ENCODE results near the gene CCDC178.
A peak's percentile ranks its signal among the peaks of the same experiment; 100 is the strongest.
"Not testable (repeated sequence)": the region's sequence is repeated elsewhere in the genome, so short reads cannot be mapped to it uniquely, and the experiment has no call there.

Gene CCDC178

GRCh38 chr18:32968248-32968647 lies 472.3 kb downstream of the CCDC178 start:
- DNase-seq, result no peak

DNA sequence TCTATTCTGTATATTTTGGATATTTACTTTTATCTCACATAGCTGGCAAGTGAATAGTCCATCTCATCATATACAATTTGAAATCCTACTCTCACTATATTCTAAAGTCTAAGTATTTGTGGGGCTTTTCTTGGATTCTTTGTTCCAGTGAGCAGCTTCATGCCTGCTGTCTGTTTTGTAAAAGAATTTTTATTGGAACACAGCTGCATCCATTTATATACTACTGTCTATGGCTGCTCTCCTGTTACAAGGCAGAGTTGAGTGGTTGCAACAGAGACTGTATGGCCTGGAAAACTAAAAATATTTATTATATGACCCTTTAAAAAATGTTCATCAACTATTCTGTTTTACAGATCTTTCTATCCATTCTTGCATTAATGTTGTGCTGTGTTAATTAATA lies 474.4 kb downstream of the CCDC178 start:
- DNase-seq, result no peak

DNA sequence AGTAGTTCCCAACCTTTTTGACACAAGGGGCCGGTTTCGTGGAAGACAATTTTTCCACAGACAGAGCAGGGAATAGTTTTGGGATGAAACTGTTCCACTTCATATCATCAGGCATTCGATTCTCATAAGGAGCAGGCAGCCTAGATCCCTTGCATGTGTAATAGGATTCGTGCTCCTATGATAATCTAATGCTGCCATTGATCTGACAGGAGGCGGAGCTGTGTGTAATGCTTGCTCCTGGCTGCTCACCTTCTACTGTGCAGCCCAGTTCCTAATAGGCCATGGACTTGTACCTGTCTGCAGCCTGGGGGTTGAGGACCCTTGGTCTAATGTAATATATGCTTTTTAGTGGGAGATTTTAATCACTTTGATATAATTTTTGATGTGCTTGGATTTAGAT lies 479.0 kb downstream of the CCDC178 start:
- no peak for DNase-seq

- no peak for DNase-seq
These were observed 481.8 kb downstream of the CCDC178 start for GRCh38 chr18:32958746-32959145.

DNA sequence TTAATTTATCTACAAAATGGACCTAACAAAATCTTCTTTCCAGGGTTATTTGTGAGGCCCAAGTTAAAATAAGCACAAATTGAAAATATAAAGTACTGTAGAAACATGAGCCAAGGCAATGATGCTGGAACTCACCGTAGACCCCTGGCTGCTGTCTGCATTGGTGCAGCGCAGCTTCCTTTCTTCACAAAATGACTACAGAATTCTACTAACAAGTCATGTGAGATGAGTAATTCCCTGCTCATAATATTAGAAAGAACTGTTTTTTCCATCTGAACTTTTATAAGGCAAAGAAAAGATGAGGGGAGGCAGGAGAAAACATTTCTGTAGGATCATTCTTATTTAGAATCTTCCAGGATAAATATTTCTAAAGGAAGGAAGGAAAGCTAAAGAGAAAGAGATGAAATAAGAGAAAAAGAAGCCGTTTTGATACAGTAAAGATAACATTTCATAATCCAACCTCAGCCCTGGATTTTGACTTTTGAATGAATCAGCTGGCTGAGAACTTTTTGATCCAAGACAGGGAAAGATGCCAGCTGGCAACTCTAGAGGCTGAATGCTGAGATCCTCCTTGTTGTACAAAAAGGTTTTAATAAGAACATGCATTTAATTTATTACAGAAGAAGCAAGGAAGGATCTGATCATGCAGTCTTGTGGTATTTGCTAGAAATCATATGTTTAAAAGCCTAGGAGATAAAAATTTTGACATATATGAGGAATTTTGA lies 483.8 kb downstream of the CCDC178 start:
- DNase-seq, result no peak

DNA sequence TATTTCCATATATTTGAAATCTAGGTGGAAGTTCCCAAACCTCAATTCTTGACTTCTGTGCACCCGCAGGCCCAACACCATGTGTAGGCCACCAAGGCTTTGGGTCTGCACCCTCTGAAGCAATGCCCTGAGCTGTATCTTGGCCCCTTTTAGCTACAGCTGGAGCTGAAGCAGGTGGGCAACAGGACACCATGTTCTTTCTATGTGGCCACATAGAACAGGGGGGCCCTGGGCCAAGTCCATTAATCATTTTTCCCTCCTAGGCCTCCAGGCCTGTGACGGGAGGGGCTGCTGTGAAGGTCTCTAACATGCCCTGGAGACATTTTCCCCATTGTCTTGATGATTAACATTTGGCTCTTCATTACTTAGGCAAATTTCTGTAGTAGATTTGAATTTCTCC lies 488.2 kb downstream of the CCDC178 start:
- not testable (repeated sequence) for DNase-seq

- no peak for DNase-seq
These were observed 502.9 kb downstream of the CCDC178 start for GRCh38 chr18:32937597-32937996.

- DNase-seq, result no peak
These were observed 503.5 kb downstream of the CCDC178 start for GRCh38 chr18:32937066-32937465.

DNA sequence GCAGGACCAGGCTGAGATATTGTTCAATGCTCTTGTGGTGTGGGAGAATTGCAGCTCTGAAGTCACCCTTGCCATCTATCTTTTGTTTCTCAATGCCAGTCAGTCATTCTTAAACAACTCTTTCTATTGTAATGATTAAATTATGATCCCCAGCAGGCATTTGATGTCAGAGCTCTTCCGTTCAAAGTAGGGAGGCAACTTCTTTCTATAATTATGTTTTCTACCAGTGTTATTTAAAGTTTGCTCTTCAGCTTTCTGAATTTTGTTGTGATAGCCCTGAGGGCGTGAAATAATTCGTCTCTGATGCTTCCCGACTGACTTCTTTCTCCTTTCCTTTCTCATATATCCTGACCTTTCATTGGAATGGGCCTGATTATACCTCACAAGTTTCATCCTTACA lies 506.3 kb downstream of the CCDC178 start:
- no peak for DNase-seq

DNA sequence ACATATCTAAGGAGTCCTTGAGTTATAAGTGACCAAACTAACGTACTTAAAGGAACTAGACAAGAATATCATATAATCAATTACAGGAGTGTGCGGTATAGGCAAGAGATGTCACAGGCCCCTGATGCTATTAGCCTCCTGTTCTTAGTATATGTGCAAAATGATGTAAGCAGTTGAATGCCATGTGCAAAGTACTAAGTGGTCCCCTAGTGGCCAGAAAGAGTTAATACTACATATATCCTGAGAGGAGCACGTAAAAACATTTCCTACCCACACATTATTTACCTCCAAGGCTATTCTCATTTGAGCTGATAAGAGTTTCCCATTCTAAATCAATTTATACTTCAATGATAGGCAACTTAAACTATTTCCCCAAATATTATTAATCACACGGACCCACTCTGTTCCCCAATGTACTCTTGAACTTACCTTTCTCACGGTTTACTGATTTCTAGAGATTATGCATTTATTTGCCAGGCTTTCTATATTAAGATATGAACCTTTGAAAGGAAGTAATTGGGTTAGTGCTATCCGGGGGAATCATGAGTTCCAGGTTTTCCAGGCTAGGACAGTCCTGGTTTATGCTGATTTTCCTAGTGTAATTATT lies 509.7 kb downstream of the CCDC178 start:
- no peak for DNase-seq

- DNase-seq, result no peak
These were observed 511.3 kb downstream of the CCDC178 start for GRCh38 chr18:32929213-32929612.

DNA sequence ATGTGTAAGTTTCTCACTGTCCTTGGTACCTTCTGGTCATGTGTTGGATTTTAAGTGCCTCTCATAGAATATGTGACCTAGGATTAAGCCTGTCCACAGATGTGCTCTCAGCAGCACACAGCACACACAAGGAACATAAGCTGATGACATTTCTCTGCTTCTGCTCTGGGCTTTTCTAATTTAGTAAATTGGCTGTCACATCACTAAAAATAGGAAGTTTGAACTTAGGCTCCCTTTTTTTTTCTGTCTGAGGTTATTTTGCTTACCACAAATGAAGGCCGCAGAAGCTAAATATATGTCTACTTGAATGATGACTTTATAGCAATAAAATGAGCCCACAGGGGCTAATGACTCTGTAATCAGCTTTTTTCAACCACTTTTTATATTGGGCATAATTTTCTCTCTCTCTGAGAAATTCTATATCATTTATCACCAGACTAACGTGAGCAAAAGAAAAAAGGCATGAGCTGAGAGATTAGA lies 517.5 kb downstream of the CCDC178 start:
- DNase-seq, result peak; percentile 5

- no peak for DNase-seq
These were observed 519.4 kb downstream of the CCDC178 start for GRCh38 chr18:32920796-32921787.

DNA sequence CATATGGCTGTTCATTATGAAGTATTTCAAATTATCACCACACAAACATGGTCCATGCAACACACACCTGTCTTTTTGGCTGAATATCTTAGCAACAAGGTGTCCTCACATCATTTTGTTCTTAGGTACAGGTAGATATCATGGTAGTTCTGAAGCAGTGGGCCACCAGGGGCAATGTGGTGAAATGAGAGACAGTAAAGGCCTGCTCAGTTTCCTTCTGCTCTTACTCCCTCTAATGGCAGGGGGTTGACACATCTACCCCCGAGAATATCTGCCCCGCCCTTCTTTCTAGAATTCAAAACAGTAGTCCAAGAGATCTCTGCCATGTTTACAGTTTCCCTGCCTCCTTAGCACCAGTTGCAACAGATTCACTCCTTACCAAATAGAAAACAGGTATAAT lies 520.7 kb downstream of the CCDC178 start:
- DNase-seq, result peak; percentile 10

DNA sequence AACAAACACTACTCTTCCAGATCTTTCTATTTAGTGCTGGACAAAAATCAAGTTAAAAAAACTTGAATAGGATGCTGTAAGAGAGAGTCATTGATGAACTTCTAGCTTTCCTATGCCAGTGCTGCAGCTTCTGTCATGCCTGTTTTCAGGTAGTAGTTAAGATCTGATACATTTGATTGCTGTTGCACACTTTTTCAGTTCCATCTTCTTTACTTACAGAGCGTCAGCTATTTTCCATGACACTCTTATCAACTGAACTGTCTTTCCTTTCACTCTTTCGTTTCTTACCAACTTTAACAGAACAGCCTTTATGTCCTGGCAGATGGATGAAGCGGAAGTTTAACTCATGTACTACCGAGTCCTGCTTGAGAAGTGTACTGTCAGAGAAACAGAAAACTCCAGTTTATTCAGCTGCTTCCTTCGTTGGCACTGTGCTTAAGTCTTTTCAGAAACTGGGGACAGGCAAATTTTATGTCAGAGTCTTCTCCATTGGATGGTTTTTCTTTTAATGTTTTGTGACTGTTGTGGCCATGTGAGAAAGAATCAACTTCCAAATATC lies 521.8 kb downstream of the CCDC178 start:
- DNase-seq, result no peak

GRCh38 chr18:32915516-32915915 lies 525.0 kb downstream of the CCDC178 start:
- no peak for DNase-seq

DNA sequence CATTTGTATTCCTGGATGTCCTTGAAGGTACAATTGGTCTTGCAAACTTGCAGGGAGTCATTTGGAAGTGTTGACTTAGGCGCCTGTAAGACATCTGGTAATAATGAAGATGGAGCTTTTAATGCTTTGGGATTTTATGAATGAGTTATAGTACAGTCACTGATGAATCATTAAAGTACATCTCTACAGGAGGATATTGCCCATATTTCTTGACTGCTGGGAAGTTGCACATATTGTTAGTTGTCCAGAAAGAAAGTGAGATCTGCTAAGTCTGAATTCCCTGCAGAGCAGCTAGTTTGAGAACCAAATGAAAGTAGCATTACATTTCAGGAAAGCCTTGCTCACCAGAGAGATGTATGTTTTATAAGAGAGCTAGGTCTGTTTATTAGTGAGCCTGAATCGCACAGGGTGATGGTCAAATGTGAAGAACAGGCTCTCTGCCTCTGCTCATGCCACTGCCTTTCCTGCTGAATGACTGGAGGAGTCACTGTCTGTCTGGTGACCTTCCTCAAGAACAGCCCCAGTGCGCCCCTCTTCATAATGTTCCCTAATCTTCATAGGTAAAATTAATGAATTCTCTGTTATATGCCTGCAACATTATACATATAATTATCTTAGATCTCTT lies 528.7 kb downstream of the CCDC178 start:
- no peak for DNase-seq

DNA sequence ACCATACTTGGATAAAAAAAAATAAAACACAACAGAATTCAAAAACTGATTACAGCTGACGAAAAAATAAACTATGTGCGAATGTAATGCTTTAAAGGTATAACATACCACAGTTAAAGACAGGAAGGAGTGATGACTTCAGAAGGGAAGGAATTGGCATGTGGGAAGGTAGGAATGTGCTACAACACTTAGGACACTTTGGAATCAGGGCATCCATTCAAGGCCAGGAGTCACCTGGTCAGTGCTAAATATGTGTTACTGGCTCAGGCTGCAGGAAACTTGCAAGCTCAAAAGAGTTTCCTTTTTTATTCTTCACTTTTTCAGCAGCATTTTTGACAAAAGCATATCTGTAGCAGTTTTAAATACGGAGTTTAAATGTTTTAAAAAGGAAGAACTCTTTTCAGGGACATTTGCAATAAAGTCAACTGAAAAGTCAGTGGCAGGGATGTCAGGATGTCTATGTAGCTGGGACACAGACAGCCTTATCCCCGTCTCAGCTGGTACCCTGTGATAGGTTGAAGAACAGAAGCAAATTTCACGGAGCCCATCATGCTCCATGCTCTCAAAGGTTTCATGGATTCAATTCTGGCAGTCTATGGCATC lies 529.7 kb downstream of the CCDC178 start:
- DNase-seq, result no peak

GRCh38 chr18:32909798-32910561 lies 530.5 kb downstream of the CCDC178 start:
- DNase-seq, result no peak

DNA sequence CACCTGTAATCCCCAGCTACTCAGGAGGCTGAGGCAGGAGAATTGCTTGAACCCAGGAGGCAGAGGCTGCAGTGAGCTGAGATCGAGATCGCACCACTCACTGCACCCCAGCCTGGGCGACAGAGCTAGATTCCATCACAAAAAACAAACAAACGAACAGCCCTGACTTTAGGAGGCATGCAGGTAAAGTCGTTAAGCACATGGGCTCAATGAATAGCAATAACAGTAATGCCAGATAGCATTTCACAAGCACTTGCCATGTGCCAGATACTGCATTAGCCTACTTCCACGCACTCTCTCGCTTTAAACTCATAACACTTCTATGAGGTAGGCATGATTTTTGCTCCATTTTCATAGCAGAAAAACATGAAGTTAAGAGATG lies 532.1 kb downstream of the CCDC178 start:
- DNase-seq, result no peak

DNA sequence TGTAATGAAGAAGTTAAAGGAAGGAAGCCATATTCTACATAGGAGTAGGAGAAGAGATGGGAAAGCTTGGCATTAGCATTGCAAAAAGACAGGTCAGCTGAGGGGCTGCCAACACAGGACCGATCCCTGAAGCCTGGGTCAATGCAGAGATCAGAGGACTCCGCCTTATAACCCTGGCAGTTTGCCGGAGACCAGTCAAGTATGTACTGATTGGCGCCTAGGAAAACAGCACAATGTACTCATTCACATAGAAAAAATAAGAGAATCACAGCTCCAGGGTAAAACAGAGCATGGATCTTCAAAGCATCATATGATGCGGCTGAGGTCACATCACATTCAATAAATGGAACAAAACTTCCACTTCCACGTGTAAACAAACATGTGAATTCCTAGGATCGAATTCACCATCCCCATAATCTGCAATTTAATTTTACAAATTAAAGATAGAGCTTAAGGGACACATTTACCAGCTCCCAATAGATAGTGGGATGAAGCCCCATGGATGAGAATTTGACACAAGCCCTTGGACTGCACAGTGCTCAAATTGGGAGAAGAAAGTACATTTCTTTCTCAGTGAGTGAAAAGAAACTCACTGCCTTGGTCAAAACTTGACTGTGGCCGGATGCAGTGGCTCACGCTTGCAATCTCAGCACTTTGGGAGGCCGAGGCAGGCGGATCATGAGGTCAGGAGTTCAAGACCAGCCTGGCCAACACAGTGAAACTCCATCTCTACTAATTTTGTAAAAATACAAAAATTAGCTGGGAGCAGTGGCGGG lies 532.7 kb downstream of the CCDC178 start:
- DNase-seq, result no peak
